Neuronal stem cell (in vitro differentiated cells): Measurements from ENCODE around the gene ADAMTS13.

Source experiments
- DNase-seq: peaks from one replicate; pipeline ENCODE4 v3.0.0-alpha.2; 2013; ENCODE audit warnings: low spot score
- H2AFZ ChIP-seq: one replicate; pipeline ENCODE4 v1.6.1; 2013; ENCODE audit warnings: mild to moderate bottlenecking, low read length, inconsistent platforms
- H2AK5ac ChIP-seq: 2 replicates; pipeline ENCODE4 v1.6.1; 2013; ENCODE audit warnings: low read depth, mild to moderate bottlenecking, inconsistent platforms, low read length, moderate library complexity, mixed read lengths
- H2BK120ac ChIP-seq: 2 replicates; pipeline ENCODE4 v1.6.1; 2013; ENCODE audit warnings: low read depth, mild to moderate bottlenecking, inconsistent platforms, low read length, moderate library complexity, mixed read lengths
- H2BK12ac ChIP-seq: one replicate; pipeline ENCODE4 v1.6.1; 2013; ENCODE audit warnings: low read length, inconsistent platforms
- H2BK15ac ChIP-seq: 2 replicates; pipeline ENCODE4 v1.6.1; 2013; ENCODE audit warnings: mild to moderate bottlenecking, low read length, inconsistent platforms, mixed read lengths
- H2BK5ac ChIP-seq: one replicate; pipeline ENCODE4 v1.6.1; 2013; ENCODE audit warnings: inconsistent platforms, mild to moderate bottlenecking, low read length, moderate library complexity
- H3K14ac ChIP-seq: one replicate; pipeline ENCODE4 v1.6.1; 2013; ENCODE audit warnings: low read length, inconsistent platforms
- H3K18ac ChIP-seq: 2 replicates; pipeline ENCODE4 v1.6.1; 2013; ENCODE audit warnings: low read length, inconsistent platforms
- H3K23ac ChIP-seq: 2 replicates; pipeline ENCODE4 v1.6.1; 2013; ENCODE audit warnings: low read depth, mild to moderate bottlenecking, mixed read lengths, low read length, inconsistent platforms; ENCODE audit not compliant: poor library complexity
- H3K27ac ChIP-seq: replicated peaks from 3 replicates; pipeline ENCODE4 v1.5.1; 2013; ENCODE audit warnings: low read length, inconsistent platforms
- H3K27me3 ChIP-seq, 3 experiments: 2 replicates each; pipeline ENCODE4 v1.6.1; 2013; ENCODE audit warnings: low read length in 3 of 3, mild to moderate bottlenecking in 2 of 3, inconsistent platforms in 1 of 3, low read depth in 1 of 3, mixed read lengths in 1 of 3, moderate library complexity in 1 of 3; ENCODE audit not compliant: control insufficient read depth in 3 of 3, insufficient read depth in 3 of 3
- H3K36me3 ChIP-seq, 2 donors: replicated peaks in 1 of 2; 2 replicates each; pipeline ENCODE4 v1.6.1; 2013; ENCODE audit warnings: low read length in 2 of 2; ENCODE audit not compliant: control insufficient read depth in 2 of 2, insufficient read depth in 2 of 2
- H3K4ac ChIP-seq: 2 replicates; pipeline ENCODE4 v1.6.1; 2013; ENCODE audit warnings: inconsistent platforms, mild to moderate bottlenecking, low read length, moderate library complexity
- H3K4me1 ChIP-seq, 2 donors: 1 replicate in 1 of 2; 2 replicates in 1 of 2; pipeline ENCODE4 v1.6.1; 2013; ENCODE audit warnings: low read length in 2 of 2, low read depth in 1 of 2; ENCODE audit not compliant: control insufficient read depth in 2 of 2, insufficient read depth in 1 of 2
- H3K4me2 ChIP-seq: one replicate; pipeline ENCODE4 v1.6.1; 2013; ENCODE audit warnings: mild to moderate bottlenecking, low read length, inconsistent platforms; ENCODE audit not compliant: insufficient read depth, poor library complexity, severe bottlenecking
- H3K4me3 ChIP-seq, 2 donors: 2 replicates each; pipeline ENCODE4 v1.5.1; 2013; ENCODE audit warnings: low read length in 2 of 2, mild to moderate bottlenecking in 2 of 2, inconsistent platforms in 1 of 2, moderate library complexity in 1 of 2
- H3K79me1 ChIP-seq: one replicate; pipeline ENCODE4 v1.6.1; 2013; ENCODE audit warnings: low read depth, mild to moderate bottlenecking, inconsistent platforms, low read length, moderate library complexity
- H3K9ac ChIP-seq: one replicate; pipeline ENCODE4 v1.6.1; 2013; ENCODE audit warnings: mild to moderate bottlenecking, low read depth, low read length, inconsistent platforms; ENCODE audit not compliant: poor library complexity
- H3K9me3 ChIP-seq, 2 donors: replicated peaks in 1 of 2; 2 replicates each; pipeline versions ENCODE3 to v1.6.1; 2013; ENCODE audit warnings: low read length in 2 of 2, mild to moderate bottlenecking in 2 of 2, inconsistent platforms in 1 of 2, low read depth in 1 of 2, mixed read lengths in 1 of 2, moderate library complexity in 1 of 2; ENCODE audit not compliant: control insufficient read depth in 2 of 2, insufficient read depth in 1 of 2
- H4K8ac ChIP-seq: one replicate; pipeline ENCODE4 v1.6.1; 2013; ENCODE audit warnings: low read depth, mild to moderate bottlenecking, inconsistent platforms, low read length, moderate library complexity
- H4K91ac ChIP-seq: one replicate; pipeline ENCODE4 v1.6.1; 2013; ENCODE audit warnings: low read length, low read depth, mild to moderate bottlenecking, inconsistent platforms; ENCODE audit not compliant: poor library complexity
- WGBS, 2 donors: extraction: QIAGEN DNeasy Blood & Tissue Kit; methylation state at CpG; one replicate each; pipeline ENCODE4 v1.1.7; 2013; ENCODE audit warnings: missing lambda C conversion rate in 2 of 2, mixed read lengths in 1 of 2; ENCODE audit not compliant: insufficient read length in 2 of 2, insufficient replicate concordance in 1 of 2; ENCODE audit errors: extremely low coverage in 2 of 2; 5-methylcytosine and 5-hydroxymethylcytosine counted together

ADAMTS13 gene

DNA sequence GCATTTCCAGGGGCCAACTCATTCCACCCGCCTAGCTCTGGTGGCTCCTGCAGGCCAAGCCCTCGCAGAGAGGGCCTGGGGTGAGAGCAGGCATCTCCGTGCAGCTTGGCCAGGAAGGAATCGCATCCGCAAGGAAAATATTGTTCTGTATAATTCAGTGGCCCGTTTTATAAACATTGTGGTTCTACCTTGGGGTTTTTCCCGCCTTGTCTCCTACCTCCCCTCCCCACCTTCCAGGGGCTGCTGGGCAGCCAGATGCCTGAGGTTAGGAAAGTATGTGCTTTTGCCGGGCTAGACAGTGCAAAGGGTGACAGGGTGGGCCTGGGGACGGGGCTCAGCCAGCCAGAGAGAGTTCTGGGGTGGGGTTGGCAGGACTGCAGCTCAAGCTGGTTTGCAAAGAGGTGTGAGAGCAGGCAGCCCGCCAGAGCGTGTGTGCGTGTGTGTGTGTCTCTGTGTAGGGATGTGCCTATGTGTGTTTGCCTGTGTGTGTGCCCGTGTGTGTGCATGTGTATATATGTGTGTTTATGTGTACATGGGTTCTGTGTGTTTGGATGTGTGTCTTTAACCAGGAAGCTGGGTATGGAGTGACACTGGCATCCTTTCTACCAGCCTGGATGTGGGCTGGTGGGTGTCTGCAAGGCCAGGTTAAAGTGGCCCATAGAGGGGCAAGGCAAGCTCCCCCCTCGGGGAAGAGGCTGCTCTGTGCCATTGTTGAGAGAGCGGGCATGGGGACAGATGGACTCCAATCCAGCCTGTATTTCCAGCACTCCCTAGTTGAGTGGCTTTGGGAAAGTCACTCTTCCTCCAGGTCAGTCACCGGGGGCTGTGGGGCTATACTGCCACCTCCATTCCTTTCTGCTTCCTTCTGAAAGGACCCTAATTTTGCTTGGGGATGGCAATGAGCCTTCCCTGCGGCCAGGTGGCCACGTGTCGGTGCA is 67.4 kb downstream of the ADAMTS13 start:
- H3K79me1 ChIP-seq: peaks cover 2% of the 10 kb centered on the region
- H4K91ac ChIP-seq: no peak overlapping the region
- H3K14ac ChIP-seq: peak overlapping the region; percentile 6
- H3K18ac ChIP-seq: no peak overlapping the region
- peak overlapping the region; percentile 18 for H2BK120ac ChIP-seq
- no peaks in the 10 kb centered on the region for H3K9me3 ChIP-seq
- no peaks in the 10 kb centered on the region for H3K36me3 ChIP-seq
- no peak overlapping the region for H3K4me2 ChIP-seq
- H2AFZ ChIP-seq: no peak overlapping the region
- peak overlapping the region; percentile 17 for H3K23ac ChIP-seq
- peak overlapping the region; percentile 71 for H2BK15ac ChIP-seq
- H3K4ac ChIP-seq: no peak overlapping the region
- WGBS, 2 donors: no CpG with 5 or more reads among the region's 19 CpGs
- no peak overlapping the region for H2BK12ac ChIP-seq
- peak overlapping the region; percentile 79 for H2AK5ac ChIP-seq
- H3K9ac ChIP-seq: peak overlapping the region; percentile 60
- H2BK5ac ChIP-seq: no peak overlapping the region
- no peak overlapping the region for H3K27ac ChIP-seq
- H3K4me1 ChIP-seq: peaks cover 0 to 12% of the 10 kb centered on the region in 2 donors
- DNase-seq: no peak
- H4K8ac ChIP-seq: peak overlapping the region; percentile 19
- H3K4me3 ChIP-seq: no peak overlapping the region
- H3K27me3 ChIP-seq: peaks cover 0 to 35% (median 0%) of the 10 kb centered on the region in 3 experiments

GRCh38 chr9:133490201-133490681 is 68.1 kb downstream of the ADAMTS13 start:
- Histone ChIP-seq H3K79me1 (peaks cover 2% of the 10 kb centered on the region), H3K36me3 (no peaks in the 10 kb centered on the region), H3K4me1 (peaks cover 0 to 12% of the 10 kb centered on the region in 2 donors), H3K27me3 (peaks cover 0 to 35% (median 0%) of the 10 kb centered on the region in 3 experiments), H3K14ac (peak overlapping the region; percentile 6), H3K9ac (peak overlapping the region; percentile 30), H2AK5ac (peak overlapping the region; percentile 37), H2AFZ (no peak overlapping the region), H4K91ac (no peak overlapping the region), H3K23ac (no peak overlapping the region), H2BK5ac (no peak overlapping the region), H3K9me3 (no peaks in the 10 kb centered on the region), H3K4me2 (no peak overlapping the region), H3K4me3 (no peak overlapping the region), H3K4ac (no peak overlapping the region), H2BK12ac (peak overlapping the region; percentile 41), H2BK120ac (peak overlapping the region; percentile 18), H3K27ac (no peak overlapping the region), H4K8ac (no peak overlapping the region), H3K18ac (peak overlapping the region; percentile 80), H2BK15ac (peak overlapping the region; percentile 67)
- WGBS, 2 donors: no CpG with 5 or more reads among the region's 13 CpGs
- no peak for DNase-seq

DNA sequence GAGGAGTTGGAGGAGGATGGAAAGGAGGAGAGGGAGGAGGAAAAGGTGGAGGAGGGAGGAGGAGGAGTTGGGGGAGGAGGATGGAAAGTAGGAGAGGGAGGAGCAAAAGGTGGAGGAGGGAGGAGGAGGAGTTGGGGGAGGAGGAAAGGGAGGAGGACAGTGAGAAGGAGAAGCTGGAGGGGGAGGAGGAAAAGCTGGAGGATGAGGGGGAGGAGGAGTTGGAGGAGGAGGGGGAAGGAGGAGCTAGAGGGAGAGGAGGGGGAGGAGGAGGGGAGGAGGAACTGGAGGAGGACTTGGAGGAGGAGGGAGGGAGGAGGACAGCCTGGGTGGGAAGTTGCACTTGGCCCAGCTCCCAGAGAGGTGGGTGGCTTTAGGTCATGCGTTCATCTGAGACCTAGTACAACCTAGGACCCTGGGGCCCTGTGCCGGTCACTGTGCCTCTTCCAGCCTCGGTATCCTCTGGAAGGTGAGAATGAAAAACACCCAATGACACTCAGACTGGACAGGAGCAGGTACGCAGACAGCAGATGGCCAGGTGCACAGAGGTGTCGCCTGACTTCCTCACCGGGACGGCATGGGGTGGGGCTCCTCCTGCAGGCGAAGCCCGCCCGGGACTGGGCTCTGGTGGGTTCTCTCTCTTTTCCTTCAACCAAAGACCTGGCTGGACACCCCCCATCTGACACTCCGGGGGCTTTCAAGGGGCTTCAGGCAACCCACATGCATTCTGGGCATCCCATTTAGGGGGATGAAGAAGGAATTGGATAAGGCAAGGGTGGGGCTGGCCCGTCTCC is 68.9 kb downstream of the ADAMTS13 start:
- Histone ChIP-seq H3K18ac (no peak overlapping the region), H3K79me1 (no peaks in the 10 kb centered on the region), H3K4me3 (no peak overlapping the region), H3K9ac (no peak overlapping the region), H3K4me1 (peaks cover 3 to 12% of the 10 kb centered on the region in 2 donors), H3K4me2 (no peak overlapping the region), H2AK5ac (no peak overlapping the region), H2BK12ac (no peak overlapping the region), H2BK5ac (no peak overlapping the region), H4K91ac (no peak overlapping the region), H3K14ac (no peak overlapping the region), H2AFZ (no peak overlapping the region), H3K4ac (no peak overlapping the region), H3K36me3 (peaks cover 0 to 5% of the 10 kb centered on the region in 2 donors), H4K8ac (no peak overlapping the region), H2BK15ac (no peak overlapping the region), H3K23ac (no peak overlapping the region), H3K9me3 (peaks cover 0 to 8% of the 10 kb centered on the region in 2 donors), H3K27me3 (peaks cover 0 to 35% (median 7%) of the 10 kb centered on the region in 3 experiments), H2BK120ac (no peak overlapping the region), H3K27ac (no peak overlapping the region)
- WGBS, 2 donors: no CpG with 5 or more reads among the region's 12 CpGs
- DNase-seq: no peak

- peaks cover 0 to 9% of the 10 kb centered on the region in 2 donors for H3K9me3 ChIP-seq
- H2BK120ac ChIP-seq: no peak overlapping the region
- H4K8ac ChIP-seq: no peak overlapping the region
- H3K27ac ChIP-seq: no peak overlapping the region
- no CpG with 5 or more reads among the region's 8 CpGs for WGBS, 2 donors
- H3K14ac ChIP-seq: no peak overlapping the region
- H3K23ac ChIP-seq: no peak overlapping the region
- H3K18ac ChIP-seq: no peak overlapping the region
- no peak overlapping the region for H2BK15ac ChIP-seq
- peaks cover 6 to 13% of the 10 kb centered on the region in 2 donors for H3K4me1 ChIP-seq
- no peak overlapping the region for H2BK12ac ChIP-seq
- no peak overlapping the region for H3K4me3 ChIP-seq
- H4K91ac ChIP-seq: no peak overlapping the region
- peaks cover 0 to 6% of the 10 kb centered on the region in 2 donors for H3K36me3 ChIP-seq
- H3K4me2 ChIP-seq: no peak overlapping the region
- H3K79me1 ChIP-seq: no peaks in the 10 kb centered on the region
- no peak for DNase-seq
- H2AFZ ChIP-seq: no peak overlapping the region
- H2AK5ac ChIP-seq: no peak overlapping the region
- no peak overlapping the region for H3K9ac ChIP-seq
- no peak overlapping the region for H2BK5ac ChIP-seq
- peaks cover 0 to 40% (median 8%) of the 10 kb centered on the region in 3 experiments for H3K27me3 ChIP-seq
- no peak overlapping the region for H3K4ac ChIP-seq
These were observed 69.4 kb downstream of the ADAMTS13 start for GRCh38 chr9:133491656-133491925.
